Skin epidermis (tissue), 12 donors: Measurements from ENCODE around the gene ZNF385B.

Experiments used
- H3K27ac ChIP-seq, 21 experiments: fragments of 200-600 bp; sonication (generic) in 11 of 21; one replicate each; pipeline ENCODE4 v1.5.0; 2020; ENCODE audit warnings: mild to moderate bottlenecking in 3 of 21, inconsistent platforms in 2 of 21, moderate library complexity in 2 of 21
- H3K4me3 ChIP-seq, 7 experiments: fragments of 200-600 bp; sonication (generic) in 2 of 7; one replicate each; pipeline ENCODE4 v1.5.0; 2020; ENCODE audit warnings: inconsistent platforms in 2 of 7, mild to moderate bottlenecking in 2 of 7, moderate library complexity in 1 of 7

The ZNF385B gene

DNA sequence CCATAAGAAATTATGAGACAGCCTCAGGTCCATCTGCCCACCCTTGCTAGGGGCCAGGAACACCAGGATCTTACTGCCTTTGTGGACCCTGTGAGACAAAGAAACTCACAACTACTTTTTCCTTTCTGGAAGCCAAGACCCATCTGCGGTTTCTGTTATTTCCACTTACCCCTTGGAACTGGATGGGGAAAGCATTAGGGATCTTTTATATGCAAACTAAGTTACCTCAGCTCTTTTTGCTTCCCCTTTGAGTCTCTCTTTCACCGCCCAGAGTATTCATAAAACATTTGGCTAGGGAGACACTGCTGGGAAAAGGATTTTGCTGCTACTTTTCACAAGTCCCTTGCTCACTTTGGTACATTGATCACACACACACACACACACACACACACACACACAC, 95.7 kb downstream of the ZNF385B start:
- Histone ChIP-seq H3K27ac (no peak overlapping the region), H3K4me3 (no peak overlapping the region)

- H3K4me3 ChIP-seq, result no peak overlapping the region
- no peak overlapping the region for H3K27ac ChIP-seq
These were observed 96.7 kb downstream of the ZNF385B start for GRCh38 chr2:179764710-179765109.

DNA sequence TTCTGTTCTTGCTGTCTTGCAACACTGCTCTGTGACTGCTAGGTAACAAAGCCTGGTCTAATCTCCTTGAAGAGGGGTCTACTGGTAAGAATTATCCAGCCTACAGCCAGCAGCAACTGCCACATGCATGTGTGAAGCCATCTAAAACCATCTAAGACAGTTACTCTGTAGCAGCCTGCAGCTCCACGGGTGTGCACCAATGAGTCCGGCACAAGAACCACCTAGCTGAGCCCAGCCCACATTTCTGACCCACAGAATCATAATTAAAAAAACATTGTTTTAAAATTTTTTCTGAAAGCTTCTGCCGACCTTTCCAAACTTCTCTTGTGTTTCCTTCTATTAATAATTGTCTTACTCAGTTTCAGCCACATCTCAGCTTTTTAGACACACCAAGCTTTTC, 102.8 kb downstream of the ZNF385B start:
- H3K4me3 ChIP-seq, result no peak overlapping the region
- H3K27ac ChIP-seq, result no peak overlapping the region

DNA sequence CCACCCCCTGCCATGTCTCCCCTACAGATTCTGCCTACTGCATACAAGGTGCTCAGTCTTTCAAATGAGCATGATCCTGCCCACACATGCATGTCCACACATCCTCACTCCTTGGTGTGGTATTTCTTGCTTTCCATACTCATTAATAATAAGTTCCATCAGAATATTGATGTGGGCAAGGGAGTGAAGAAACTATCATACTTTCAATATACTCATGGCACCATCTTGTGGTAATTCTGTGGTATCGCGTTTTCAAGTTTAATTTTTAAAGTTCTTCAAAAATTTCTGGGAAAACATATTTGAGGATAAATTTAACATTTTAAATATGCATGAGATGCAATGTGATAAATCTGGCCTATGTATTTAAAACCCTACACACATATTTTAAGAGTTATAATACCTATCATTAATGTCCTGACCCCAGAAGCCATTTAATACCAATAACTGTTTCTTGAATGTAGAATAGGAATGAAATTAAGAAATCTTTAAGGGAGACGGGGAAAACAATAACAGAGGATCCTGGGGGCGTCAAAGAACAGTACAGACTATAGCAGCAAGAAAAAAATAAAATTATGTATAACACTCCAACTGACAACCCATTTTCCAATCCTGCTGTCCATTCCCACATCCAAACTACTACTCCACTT, 110.1 kb downstream of the ZNF385B start:
- Histone ChIP-seq H3K27ac (no peak overlapping the region), H3K4me3 (no peak overlapping the region)

DNA sequence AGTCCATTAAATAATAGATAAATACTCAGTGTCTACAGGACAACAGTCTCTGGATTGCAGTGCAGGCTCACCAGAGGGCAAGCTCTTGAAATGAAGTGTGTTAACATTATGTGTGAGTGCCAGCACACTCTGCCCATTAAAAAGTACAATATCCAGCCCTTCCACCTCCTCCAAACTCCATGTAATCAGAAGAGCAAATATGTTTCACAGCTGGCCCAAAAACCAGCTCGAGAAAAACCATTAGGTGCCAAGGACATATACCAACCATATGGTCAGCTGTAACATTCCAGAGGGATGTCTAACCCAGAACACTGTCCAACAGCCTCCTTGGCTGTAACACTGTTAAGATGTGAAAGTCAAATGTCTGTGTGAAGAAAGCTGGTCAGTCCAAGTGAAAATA, 112.2 kb downstream of the ZNF385B start:
- Histone ChIP-seq H3K4me3 (no peak overlapping the region), H3K27ac (no peak overlapping the region)

DNA sequence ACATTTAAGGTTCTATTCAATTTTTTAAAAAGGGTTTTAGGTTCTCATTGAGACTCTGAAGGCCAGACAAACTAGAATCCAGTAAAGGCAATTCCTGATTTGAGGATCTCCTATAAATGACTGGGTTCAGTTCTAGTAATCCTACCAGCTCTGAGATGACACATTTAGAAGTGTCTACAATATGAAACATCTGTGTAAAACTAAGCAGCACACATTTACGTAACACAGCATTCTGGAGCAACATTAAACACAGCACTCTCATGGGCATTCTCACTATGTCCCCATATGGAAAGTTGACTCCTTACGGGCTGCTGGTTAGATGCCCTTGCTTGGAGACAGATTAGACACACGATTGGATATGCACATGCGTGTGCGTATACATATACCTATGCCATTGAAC, 114.4 kb downstream of the ZNF385B start:
- H3K27ac ChIP-seq, result no peak overlapping the region
- H3K4me3 ChIP-seq, result no peak overlapping the region

DNA sequence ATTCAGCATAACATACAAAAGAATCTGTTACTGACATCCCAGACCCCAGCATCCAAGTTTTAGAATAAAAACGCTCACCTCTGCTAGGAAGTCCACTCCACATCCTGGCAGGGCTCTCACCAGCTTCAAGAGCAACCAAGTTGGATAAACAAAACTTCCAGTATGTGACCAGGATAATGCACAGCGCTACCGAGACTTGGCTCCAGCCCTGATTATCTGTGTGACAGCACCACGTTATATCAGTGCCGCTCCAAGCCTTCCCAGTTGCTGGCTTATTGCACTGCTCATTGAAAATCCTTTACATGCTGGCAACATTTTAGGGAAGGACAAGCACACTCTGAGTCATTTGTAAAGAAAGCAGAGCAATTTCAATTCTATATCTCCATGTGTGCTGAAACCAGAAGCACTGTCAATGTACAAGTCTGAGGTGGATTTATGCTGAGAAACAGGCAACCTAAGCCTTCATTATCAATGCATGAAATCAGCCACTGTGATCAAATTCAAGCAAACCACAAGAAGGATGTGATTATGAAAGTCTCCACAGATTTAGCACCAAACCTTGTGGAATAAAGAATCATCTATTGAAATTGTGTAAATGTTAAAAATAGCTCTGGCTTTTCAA, 115.7 kb downstream of the ZNF385B start:
- H3K4me3 ChIP-seq, result no peak overlapping the region

DNA sequence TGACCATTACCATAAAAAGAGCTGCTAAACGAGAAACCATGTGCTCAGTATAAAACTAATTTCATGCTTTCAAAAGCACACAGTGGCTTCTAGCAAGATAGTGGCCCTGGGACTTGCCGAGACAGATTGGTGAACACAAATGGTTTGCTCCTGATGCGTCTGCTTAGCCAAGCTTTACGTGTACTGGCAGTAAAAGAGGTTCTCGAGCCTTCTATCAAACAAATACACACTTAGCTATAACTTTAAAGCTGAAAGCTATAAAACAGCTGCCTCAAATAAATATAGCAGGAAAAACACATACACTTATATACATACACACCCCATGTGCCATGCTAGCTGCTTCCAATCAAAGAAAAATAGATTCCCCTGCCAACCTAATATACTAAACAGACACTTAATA, 117.0 kb downstream of the ZNF385B start:
- Histone ChIP-seq H3K4me3 (no peak overlapping the region), H3K27ac (no peak overlapping the region)

More for the DNA sequence above, 115.7 kb downstream of the ZNF385B start:
- H3K27ac ChIP-seq, result no peak overlapping the region

DNA sequence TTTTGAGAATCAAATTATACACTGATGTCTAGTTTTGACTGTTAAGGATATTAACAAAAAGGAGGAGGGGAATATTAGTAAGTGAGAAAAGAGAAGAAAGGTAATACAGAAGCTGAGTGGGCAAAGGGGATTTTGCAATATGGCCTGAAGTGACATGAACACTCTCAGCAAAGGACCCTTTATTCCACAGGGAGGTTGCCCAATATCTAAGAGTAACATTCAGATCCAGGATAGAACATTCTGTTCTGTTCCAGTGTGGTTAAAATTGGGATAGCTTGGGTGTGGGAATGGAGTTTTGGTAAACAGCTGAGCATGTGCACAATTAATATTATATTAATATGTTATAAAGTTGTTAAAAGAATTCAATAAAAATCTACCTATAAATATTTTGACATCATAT, 120.1 kb downstream of the ZNF385B start:
- H3K4me3 ChIP-seq, result no peak overlapping the region
- no peak overlapping the region for H3K27ac ChIP-seq

DNA sequence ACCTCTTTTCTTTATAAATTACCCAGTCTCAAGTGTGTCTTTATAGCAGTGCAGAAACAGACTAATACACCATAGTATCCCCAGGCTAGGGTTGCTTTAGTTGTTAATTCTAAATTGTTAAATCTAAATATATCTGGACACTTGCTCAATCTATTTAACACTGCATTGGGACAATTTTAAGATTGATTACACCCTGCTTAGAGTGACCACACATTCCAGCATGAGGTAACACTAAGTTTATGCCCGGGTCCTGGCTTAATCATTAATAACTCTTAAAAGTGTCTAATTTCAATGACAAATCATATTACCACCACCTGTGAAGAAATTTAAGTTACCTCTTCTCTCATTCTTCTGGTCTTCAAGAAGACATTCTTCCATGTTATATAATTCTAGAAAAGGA, 131.4 kb downstream of the ZNF385B start:
- Histone ChIP-seq H3K27ac (no peak overlapping the region), H3K4me3 (no peak overlapping the region)

DNA sequence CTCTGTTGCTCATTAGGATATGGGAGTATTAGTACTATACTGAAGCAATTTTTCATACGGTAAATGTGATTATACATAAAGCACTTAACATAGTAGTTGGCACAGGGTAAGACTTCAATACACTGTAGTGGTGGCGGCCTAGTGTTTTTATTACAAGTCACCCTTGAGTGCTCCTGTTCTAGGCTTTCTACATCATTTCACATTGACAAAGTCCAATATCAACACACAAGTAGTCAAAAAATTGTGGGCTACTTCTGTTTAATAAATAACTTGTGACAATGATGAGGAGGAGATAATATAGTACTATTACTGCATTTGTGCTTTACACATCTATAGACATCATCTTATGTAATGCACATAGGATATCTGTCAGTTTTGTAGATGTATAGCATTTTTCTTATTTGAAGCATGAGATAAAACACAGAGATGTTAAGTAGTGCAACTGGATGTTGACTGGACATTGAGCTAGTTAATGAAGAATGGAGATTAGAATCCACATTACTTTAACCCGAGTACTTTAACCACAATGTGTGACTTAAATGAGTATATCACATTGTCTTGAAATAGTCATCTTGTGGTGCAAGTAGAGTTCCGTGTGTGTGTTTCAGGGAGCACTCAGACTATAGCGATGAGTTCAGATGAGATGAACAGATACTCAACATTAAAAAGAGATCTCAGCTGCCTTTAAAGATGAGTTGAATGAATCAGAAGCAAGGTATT, 134.8 kb downstream of the ZNF385B start:
- H3K4me3 ChIP-seq, result no peak overlapping the region
- no peak overlapping the region for H3K27ac ChIP-seq

GRCh38 chr2:179724403-179724802, 137.0 kb downstream of the ZNF385B start:
- H3K4me3 ChIP-seq, result no peak overlapping the region
- no peak overlapping the region for H3K27ac ChIP-seq

GRCh38 chr2:179720173-179720772, 141.1 kb downstream of the ZNF385B start:
- Histone ChIP-seq H3K4me3 (no peak overlapping the region), H3K27ac (no peak overlapping the region)

- Histone ChIP-seq H3K4me3 (no peak overlapping the region), H3K27ac (no peak overlapping the region)
These were observed 145.5 kb downstream of the ZNF385B start for GRCh38 chr2:179715871-179716270.

DNA sequence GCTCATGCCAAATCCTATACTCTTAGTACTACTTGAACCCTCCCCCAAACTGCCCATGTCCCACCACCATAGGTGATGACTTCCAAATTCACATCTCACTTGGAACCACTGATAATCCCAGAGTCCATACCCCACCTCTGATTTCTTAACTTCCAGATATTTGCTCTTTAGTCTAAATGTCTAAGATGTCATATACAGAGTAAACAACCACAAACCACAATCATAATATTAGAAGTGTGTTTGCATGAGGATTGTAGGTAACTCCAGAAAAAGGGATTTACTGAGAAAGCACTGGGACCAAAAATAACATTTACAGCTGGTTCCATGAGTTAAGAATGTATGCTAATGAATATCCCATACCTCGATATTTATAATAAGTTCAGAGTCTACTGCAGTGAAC, 146.2 kb downstream of the ZNF385B start:
- H3K4me3 ChIP-seq, result no peak overlapping the region
- no peak overlapping the region for H3K27ac ChIP-seq

DNA sequence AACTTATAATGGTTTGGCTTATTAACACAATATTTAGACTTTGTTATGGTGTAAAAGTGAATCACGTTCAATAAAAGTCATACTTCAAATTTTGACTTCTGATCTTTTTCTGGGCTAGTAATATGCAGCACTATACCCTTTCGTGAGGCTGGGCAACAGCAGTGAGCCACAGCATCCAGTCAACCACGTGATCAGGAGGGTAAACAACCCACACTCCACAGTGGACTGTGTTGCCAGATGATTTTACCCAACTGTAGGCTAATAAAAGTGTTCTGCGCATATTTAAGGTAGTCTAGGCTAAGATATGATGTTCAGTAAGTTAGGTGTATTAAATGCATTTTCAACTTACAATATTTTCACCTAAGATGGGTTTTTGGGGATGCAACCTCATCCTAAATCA, 148.6 kb downstream of the ZNF385B start:
- Histone ChIP-seq H3K27ac (no peak overlapping the region), H3K4me3 (no peak overlapping the region)

DNA sequence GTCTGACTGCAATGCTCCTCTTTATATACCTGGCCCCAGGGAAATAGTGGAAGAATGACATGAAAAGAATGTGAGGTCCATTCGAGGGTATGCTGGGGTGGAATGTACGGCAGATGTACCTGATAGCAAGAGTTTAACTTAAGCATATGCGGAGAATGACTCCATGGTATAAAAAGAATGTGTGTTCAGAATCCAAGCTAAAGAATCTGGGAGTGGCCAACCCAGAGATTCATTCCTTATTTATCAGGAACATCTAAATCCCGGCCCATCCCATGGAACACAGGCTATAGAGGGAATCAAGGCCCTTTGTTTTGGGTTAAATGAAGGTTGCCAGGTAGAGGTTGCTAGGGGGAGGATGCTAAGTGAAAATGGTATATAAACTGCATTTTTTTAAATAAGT, 150.0 kb downstream of the ZNF385B start:
- no peak overlapping the region for H3K4me3 ChIP-seq

DNA sequence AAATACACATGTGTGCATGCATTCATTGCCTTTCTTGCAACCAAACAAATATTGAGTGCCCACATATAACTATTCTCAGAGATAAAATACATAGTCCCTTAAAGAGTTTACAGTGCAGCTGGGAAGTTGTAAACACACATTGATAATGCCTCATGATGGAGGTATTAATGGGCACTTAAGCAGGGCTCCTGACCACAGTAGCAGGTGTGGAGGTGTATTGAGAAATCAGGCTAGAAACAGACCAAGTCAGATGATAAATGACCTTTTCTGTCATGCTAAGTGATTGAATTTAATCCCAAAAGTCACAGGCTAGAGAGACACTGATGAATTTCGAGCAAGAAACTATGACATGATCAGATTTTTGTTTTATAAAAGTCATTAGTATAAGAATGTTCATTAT, 157.7 kb downstream of the ZNF385B start:
- no peak overlapping the region for H3K27ac ChIP-seq
- H3K4me3 ChIP-seq, result no peak overlapping the region

More for the DNA sequence above, 150.0 kb downstream of the ZNF385B start:
- no peak overlapping the region for H3K27ac ChIP-seq

DNA sequence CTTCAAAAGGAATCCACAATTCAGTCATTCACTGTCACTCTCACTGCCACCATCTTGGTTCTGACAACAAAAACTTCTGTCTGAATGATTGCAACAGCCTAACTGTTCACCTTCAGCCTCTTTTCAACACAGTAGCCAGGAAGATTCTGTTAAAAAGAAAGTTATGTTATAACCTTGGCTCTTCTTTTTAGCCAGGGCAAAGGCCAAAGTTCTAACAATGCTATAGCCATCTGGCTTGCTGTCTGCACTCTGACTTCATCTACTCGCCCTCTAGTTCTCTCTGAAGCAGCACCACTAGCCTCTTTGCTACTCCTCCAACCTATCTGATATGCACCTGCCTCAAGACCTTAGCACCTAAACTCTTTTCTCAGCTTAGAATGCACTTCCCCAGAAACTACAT, 158.5 kb downstream of the ZNF385B start:
- H3K4me3 ChIP-seq, result no peak overlapping the region
- H3K27ac ChIP-seq, result no peak overlapping the region

DNA sequence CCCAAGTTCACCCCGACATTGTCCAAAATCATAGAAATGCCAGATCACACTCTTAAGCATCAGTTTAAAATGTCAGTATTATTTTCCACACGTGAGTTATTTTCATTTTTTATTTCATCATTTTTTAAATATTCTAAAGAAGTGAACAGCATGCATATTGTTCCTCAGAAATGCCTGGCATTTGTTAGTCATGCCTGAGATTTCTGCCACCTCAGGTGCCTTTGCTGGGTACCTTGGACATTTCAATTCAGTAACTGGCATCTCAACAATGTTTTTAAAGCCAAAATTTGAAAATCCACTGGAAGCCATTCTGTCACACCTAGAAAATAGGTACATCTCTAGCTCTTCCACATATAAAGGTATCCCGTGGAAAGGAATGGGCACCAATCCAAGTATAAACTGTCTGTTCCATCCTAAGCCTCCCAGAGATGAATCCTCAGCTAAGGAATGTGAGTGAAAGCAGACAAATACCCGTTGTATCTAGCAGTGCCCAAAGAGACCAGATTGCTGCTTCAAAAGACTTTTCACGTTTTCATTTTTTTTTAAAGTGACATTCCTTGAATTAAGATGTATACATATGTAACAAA, 159.8 kb downstream of the ZNF385B start:
- Histone ChIP-seq H3K27ac (no peak overlapping the region), H3K4me3 (no peak overlapping the region)

- no peak overlapping the region for H3K4me3 ChIP-seq
- no peak overlapping the region for H3K27ac ChIP-seq
These were observed 165.9 kb downstream of the ZNF385B start for GRCh38 chr2:179695486-179695885.
